ENCODE results near the gene UBAC2.
"Not testable (repeated sequence)": the region's sequence is repeated elsewhere in the genome, so short reads cannot be mapped to it uniquely, and the experiment has no call there.

Gene UBAC2

DNA sequence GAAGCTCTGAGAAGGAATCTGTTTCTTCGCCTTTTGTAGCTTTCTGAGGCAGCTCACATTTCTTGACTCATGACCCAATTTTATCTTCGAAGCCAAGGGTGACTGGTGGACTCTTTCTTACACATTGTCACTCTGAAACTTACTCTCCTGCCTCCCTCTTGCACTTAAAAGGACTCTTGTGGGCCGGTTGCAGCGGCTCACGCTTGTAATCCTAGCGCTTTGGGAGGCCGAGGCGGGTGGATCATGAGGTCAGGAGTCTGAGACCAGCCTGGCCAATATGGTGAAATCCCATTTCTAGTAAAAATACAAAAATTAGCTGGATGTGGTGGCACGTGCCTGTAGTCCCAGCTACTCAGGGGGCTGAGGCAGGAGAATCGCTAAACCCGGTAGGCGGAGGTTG lies 29.9 kb downstream of the UBAC2 start:
- peak overlapping the region; percentile 76 for H3K27ac Mint-ChIP-seq
- H3K4me3 Mint-ChIP-seq: peak overlapping the region; percentile 22
- H3K4me1 Mint-ChIP-seq (ENCODE audit: low read depth): peaks cover 80% of the 10 kb centered on the region
- H3K27me3 Mint-ChIP-seq; H3K36me3 Mint-ChIP-seq; H3K9me3 Mint-ChIP-seq (ENCODE audit: low read depth): not testable (repeated sequence)

DNA sequence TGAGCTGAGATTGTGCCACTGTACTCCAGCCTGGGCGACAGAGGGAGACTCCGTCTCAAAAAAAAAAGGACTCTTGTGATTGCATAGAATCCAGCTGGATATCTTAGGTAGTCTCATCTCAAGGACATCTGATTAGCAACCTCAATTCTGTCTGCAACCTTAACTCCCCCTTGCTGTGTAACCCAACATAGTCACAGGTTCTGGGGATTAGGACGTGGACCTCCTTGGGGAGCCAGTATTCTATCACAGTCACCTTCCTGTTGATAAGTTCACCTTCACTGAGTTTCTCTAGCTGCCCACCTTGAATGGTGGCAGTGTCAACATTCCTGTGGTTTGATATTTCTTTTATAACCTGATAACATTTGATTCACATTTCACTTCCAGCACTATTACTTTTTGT lies 30.3 kb downstream of the UBAC2 start:
- peaks cover 8% of the 10 kb centered on the region for H3K36me3 Mint-ChIP-seq
- H3K4me3 Mint-ChIP-seq: no peak overlapping the region
- H3K4me1 Mint-ChIP-seq (ENCODE audit: low read depth): peaks cover 80% of the 10 kb centered on the region
- no peaks in the 10 kb centered on the region for H3K9me3 Mint-ChIP-seq (ENCODE audit: low read depth)
- H3K27ac Mint-ChIP-seq: peak overlapping the region; percentile 76
- no peaks in the 10 kb centered on the region for H3K27me3 Mint-ChIP-seq

- Mint-ChIP-seq H3K27ac (peak overlapping the region; percentile 92), H3K4me3 (peak overlapping the region; percentile 57), H3K36me3 (peaks cover 8% of the 10 kb centered on the region), H3K27me3 (no peaks in the 10 kb centered on the region), H3K4me1 (ENCODE audit: low read depth) (peaks cover 80% of the 10 kb centered on the region), H3K9me3 (ENCODE audit: low read depth) (no peaks in the 10 kb centered on the region)
These were observed 31.1 kb downstream of the UBAC2 start for GRCh38 chr13:99231721-99232120.

- Mint-ChIP-seq H3K4me3 (peak overlapping the region; percentile 80), H3K27ac (peak overlapping the region; percentile 96), H3K9me3 (ENCODE audit: low read depth) (no peaks in the 10 kb centered on the region), H3K36me3 (peaks cover 18% of the 10 kb centered on the region), H3K27me3 (no peaks in the 10 kb centered on the region), H3K4me1 (ENCODE audit: low read depth) (peaks cover 71% of the 10 kb centered on the region)
These were observed 37.5 kb downstream of the UBAC2 start for GRCh38 chr13:99237981-99238662.

DNA sequence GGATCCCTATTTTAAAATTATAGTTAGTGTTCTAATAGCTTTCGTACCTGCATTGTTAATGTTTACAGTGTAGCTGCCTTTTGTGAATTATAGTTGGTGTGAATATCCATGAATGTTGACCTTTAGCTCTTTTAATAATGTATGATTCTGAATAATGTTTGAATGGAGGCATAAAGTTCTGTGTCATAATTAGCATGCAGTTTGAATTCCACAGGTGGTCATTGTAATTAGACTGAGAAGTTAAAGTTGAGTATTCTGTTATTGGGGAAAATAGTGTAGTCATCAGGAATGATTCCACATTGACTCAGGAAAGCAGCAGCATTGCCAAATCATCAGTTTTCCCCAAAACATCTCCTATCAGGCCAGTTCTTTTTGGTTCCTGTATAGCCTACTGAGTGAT lies 45.4 kb downstream of the UBAC2 start:
- Mint-ChIP-seq H3K36me3 (peaks cover 27% of the 10 kb centered on the region), H3K27me3 (no peaks in the 10 kb centered on the region), H3K9me3 (ENCODE audit: low read depth) (no peaks in the 10 kb centered on the region), H3K4me1 (ENCODE audit: low read depth) (peaks cover 34% of the 10 kb centered on the region), H3K27ac (peak overlapping the region; percentile 84), H3K4me3 (no peak overlapping the region)

- not testable (repeated sequence) for H3K4me3 Mint-ChIP-seq; H3K27me3 Mint-ChIP-seq; H3K9me3 Mint-ChIP-seq (ENCODE audit: low read depth)
- Mint-ChIP-seq H3K4me1 (ENCODE audit: low read depth) (peaks cover 51% of the 10 kb centered on the region), H3K27ac (peak overlapping the region; percentile 42), H3K36me3 (peaks cover 27% of the 10 kb centered on the region)
These were observed 48.5 kb downstream of the UBAC2 start for GRCh38 chr13:99249178-99249577.

GRCh38 chr13:99249606-99250005 lies 49.0 kb downstream of the UBAC2 start:
- not testable (repeated sequence) for H3K4me3 Mint-ChIP-seq; H3K27me3 Mint-ChIP-seq; H3K9me3 Mint-ChIP-seq (ENCODE audit: low read depth)
- peaks cover 28% of the 10 kb centered on the region for H3K36me3 Mint-ChIP-seq
- peaks cover 53% of the 10 kb centered on the region for H3K4me1 Mint-ChIP-seq (ENCODE audit: low read depth)
- peak overlapping the region; percentile 47 for H3K27ac Mint-ChIP-seq

- peaks cover 65% of the 10 kb centered on the region for H3K4me1 Mint-ChIP-seq (ENCODE audit: low read depth)
- H3K36me3 Mint-ChIP-seq: peaks cover 34% of the 10 kb centered on the region
- H3K27ac Mint-ChIP-seq: peak overlapping the region; percentile 28
- H3K4me3 Mint-ChIP-seq: no peak overlapping the region
- H3K27me3 Mint-ChIP-seq: no peaks in the 10 kb centered on the region
- no peaks in the 10 kb centered on the region for H3K9me3 Mint-ChIP-seq (ENCODE audit: low read depth)
These were observed 50.5 kb downstream of the UBAC2 start for GRCh38 chr13:99250982-99251825.

GRCh38 chr13:99251921-99252320 lies 51.3 kb downstream of the UBAC2 start:
- H3K27ac Mint-ChIP-seq: peak overlapping the region; percentile 28
- H3K36me3 Mint-ChIP-seq: peaks cover 31% of the 10 kb centered on the region
- peaks cover 68% of the 10 kb centered on the region for H3K4me1 Mint-ChIP-seq (ENCODE audit: low read depth)
- no peaks in the 10 kb centered on the region for H3K9me3 Mint-ChIP-seq (ENCODE audit: low read depth)
- H3K4me3 Mint-ChIP-seq: no peak overlapping the region
- H3K27me3 Mint-ChIP-seq: no peaks in the 10 kb centered on the region

DNA sequence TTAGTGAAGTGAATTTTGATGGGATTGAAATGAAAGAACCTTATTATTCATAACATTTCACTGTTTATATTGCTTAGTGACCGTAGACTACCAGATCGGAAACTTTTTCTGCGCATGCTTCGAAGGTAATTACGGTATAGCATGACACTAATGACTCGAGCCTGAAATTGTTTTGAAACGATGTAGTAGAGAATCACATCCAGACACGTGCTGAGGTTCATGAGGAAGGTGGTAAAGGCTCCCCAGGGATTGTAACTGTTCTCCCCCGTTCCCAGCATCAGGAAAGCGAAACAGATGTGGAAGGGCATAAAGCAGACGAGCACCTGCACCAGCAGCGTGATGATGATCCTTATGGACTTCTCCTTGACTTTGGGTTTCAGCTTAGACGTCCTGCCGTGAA lies 54.2 kb downstream of the UBAC2 start:
- no peaks in the 10 kb centered on the region for H3K27me3 Mint-ChIP-seq
- H3K27ac Mint-ChIP-seq: peak overlapping the region; percentile 93
- H3K36me3 Mint-ChIP-seq: peaks cover 18% of the 10 kb centered on the region
- H3K9me3 Mint-ChIP-seq (ENCODE audit: low read depth): no peaks in the 10 kb centered on the region
- peaks cover 77% of the 10 kb centered on the region for H3K4me1 Mint-ChIP-seq (ENCODE audit: low read depth)
- peak overlapping the region; percentile 90 for H3K4me3 Mint-ChIP-seq

DNA sequence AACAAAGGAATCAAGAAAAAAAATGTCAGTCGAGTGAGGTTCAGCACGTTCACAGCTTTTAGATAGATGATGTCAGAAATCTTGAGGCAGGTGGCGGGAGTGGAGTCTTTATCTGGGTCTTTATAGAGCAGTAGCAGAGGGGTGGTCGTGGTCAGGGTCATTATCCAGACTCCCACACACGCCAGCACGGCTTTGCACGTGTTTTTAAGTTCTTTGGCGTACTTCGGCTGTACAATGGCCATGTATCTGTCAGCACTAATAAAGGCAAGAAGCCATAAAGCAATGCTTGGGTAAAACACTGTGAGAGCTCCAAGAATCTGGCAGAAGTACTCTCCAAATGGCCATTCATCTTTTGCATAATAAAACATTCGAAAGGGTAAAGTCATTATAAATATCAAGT lies 54.6 kb downstream of the UBAC2 start:
- Mint-ChIP-seq H3K4me3 (peak overlapping the region; percentile 90), H3K4me1 (ENCODE audit: low read depth) (peaks cover 77% of the 10 kb centered on the region), H3K36me3 (peaks cover 17% of the 10 kb centered on the region)

DNA sequence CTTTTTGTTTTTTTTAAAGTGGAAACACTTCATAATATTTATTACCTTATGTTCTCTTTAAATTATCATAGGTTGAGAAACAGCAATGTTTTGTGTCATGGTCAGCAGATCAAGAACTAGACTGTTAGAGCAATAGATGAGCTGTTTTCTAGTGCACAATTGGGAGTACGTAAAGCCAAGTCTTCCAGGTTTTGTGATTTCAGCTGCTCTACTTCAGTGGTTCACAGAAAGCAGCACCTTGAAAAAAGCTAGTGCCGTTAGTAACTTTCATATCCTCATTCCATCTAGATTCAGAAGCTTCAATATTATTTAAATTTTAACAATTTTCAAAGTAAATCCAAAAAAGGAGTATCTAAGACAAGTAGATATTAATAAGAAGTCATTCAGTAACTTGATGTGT lies 55.6 kb downstream of the UBAC2 start:
- peaks cover 80% of the 10 kb centered on the region for H3K4me1 Mint-ChIP-seq (ENCODE audit: low read depth)
- H3K27me3 Mint-ChIP-seq: no peaks in the 10 kb centered on the region
- H3K27ac Mint-ChIP-seq: peak overlapping the region; percentile 93
- H3K36me3 Mint-ChIP-seq: peaks cover 14% of the 10 kb centered on the region
- H3K4me3 Mint-ChIP-seq: peak overlapping the region; percentile 90
- H3K9me3 Mint-ChIP-seq (ENCODE audit: low read depth): no peaks in the 10 kb centered on the region

More for the DNA sequence above, 54.6 kb downstream of the UBAC2 start:
- no peaks in the 10 kb centered on the region for H3K27me3 Mint-ChIP-seq
- H3K9me3 Mint-ChIP-seq (ENCODE audit: low read depth): no peaks in the 10 kb centered on the region
- peak overlapping the region; percentile 93 for H3K27ac Mint-ChIP-seq

GRCh38 chr13:99256709-99257108 lies 56.1 kb downstream of the UBAC2 start:
- no peaks in the 10 kb centered on the region for H3K9me3 Mint-ChIP-seq (ENCODE audit: low read depth)
- peaks cover 80% of the 10 kb centered on the region for H3K4me1 Mint-ChIP-seq (ENCODE audit: low read depth)
- H3K27ac Mint-ChIP-seq: peak overlapping the region; percentile 93
- H3K27me3 Mint-ChIP-seq: no peaks in the 10 kb centered on the region
- H3K36me3 Mint-ChIP-seq: peaks cover 14% of the 10 kb centered on the region
- peak overlapping the region; percentile 90 for H3K4me3 Mint-ChIP-seq

- Mint-ChIP-seq H3K4me1 (ENCODE audit: low read depth) (peaks cover 80% of the 10 kb centered on the region), H3K36me3 (peaks cover 14% of the 10 kb centered on the region), H3K4me3 (peak overlapping the region; percentile 90), H3K9me3 (ENCODE audit: low read depth) (no peaks in the 10 kb centered on the region), H3K27me3 (no peaks in the 10 kb centered on the region), H3K27ac (peak overlapping the region; percentile 86)
These were observed 56.6 kb downstream of the UBAC2 start for GRCh38 chr13:99257291-99257690.

DNA sequence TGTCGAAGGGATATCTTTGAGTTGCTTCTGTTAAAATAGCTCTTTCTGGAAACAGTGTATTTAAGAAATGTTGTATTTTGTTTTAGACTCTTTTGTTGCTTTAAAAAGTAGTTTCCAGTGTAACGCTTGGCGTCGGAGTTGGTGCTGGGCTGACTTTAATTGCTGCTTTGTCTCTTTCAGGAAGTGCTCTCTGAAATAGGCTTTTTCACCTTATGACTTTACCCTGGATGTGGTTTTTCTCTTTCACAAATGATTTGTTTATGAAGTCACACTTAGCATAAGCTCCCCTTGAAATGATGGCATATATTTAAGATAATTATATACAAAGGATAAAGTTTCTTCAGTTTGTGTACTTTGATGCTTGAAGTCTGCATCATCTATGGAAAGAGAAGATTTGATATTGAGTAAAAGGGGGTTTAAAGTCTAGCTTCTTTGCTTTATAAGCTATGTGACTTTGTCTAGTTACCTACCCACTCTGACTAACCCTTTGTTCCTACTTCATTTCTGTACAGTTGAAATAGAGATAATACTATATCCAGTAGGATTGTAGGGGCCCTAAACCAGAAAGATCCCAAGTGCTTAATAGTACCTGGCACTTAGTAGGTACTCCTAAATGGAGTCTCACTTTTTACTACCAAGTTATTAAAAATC lies 57.7 kb downstream of the UBAC2 start, which contains the start of gene GPR18:
Gene GPR18 (minus strand): TSS at position 170 of the 651 bp plus-strand sequence. CDS start 2,507 bp downstream, outside the sequence.
- Mint-ChIP-seq H3K36me3 (peaks cover 14% of the 10 kb centered on the region), H3K4me3 (peak within 1 kb of the TSS; percentile 92), H3K9me3 (ENCODE audit: low read depth) (no peaks in the 10 kb centered on the region), H3K27me3 (no peaks in the 10 kb centered on the region), H3K27ac (peak within 1 kb of the TSS; percentile 94), H3K4me1 (ENCODE audit: low read depth) (peaks cover 82% of the 10 kb centered on the region)
